ENCODE results near the gene SOX8. TPM values are rescaled to one million over a fixed set of nuclear protein-coding genes. Genes with fewer than 3 reads are reported as not detected.
"Not testable (repeated sequence)": the region's sequence is repeated elsewhere in the genome, so short reads cannot be mapped to it uniquely, and the experiment has no call there.

SOX8 gene
- total and polyA plus RNA-seq, 5 donors, result 0.97 to 2.1 (median 1.8) TPM

DNA sequence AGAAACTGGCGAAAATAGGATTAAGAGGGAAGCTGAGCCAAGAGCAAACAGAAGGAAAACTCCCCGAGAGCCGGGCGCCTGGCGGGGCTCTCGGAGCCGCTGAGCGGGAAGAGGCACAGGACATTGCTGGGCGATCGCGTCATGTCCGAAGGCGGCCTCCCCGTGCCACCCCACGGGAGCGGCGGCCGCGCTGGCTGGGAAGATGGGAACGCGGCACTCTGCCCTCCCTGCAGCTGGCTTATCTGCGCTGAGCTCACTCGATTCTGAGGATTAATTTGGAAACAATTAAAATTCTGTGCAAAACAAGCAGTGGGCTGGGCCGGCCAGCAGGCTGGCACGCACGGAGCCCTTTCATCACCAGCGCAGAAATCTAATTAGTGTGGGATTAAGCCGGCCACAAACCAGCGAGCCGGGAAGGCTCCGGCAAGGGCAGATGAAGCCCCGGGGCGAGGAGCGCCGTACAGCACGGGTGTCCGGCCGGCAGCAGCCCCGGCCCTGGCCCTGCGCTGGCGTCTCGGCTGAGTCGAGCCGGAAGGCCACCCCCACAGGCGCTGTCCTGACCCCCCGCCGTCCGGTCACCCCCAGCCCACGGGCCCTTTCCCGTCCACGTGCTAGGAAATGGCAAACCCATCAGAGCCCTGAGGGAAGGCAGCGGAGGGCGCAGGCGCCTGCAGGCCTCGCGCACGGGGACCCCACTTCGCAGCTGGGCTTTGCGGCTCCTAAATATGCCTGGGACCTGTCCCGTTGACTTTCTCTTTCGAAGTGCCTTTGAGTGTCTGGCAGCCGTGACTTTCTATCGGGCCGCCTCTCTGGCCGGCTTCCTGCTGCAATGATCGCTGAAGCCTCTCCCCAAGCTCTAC is 37.9 kb downstream of the SOX8 start:
- H3K4me3 ChIP-seq (ENCODE audit: low read length), result no peak overlapping the region
- no peaks in the 10 kb centered on the region for H3K27me3 ChIP-seq (ENCODE audit: control insufficient read depth, insufficient read depth)
- intact Hi-C loops (cut with DNase I), result no loop called here
- ATAC-seq, result peak; percentile 77 to 83
- peak overlapping the region; percentile 6 for H3K27ac ChIP-seq (ENCODE audit: low read length)
- WGBS, result 47% methylated on average over 66 of the region's 66 CpGs
- no peaks in the 10 kb centered on the region for H3K9me3 ChIP-seq (ENCODE audit: control insufficient read depth, low read length)
- DNase-seq, result peak; percentile 78 to 92 (median 90)
- H3K4me1 ChIP-seq (ENCODE audit: control insufficient read depth, insufficient read depth, low read length), result no peaks in the 10 kb centered on the region

DNA sequence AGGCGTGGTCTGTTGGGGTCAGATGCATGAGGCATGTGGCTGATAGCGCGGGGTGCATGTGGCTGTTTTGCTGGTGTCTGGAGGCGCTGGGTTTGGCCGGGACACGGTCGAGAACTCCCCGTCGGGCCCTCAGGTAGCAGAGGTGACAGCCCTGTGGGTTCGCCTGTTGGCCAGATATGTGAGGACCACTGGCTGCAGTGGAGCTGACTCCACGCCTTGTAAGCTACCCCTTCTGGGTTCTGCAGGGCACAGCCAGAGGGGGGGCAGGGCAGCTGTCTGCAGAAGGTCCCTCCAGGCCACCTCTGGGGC is 38.5 kb downstream of the SOX8 start:
- no peak for ATAC-seq
- WGBS, result 54% methylated on average over 11 of the region's 11 CpGs
- H3K27me3 ChIP-seq (ENCODE audit: control insufficient read depth, insufficient read depth), result no peaks in the 10 kb centered on the region
- no peaks in the 10 kb centered on the region for H3K9me3 ChIP-seq (ENCODE audit: control insufficient read depth, low read length)
- DNase-seq, result no peak
- H3K4me3 ChIP-seq (ENCODE audit: low read length), result no peak overlapping the region
- intact Hi-C loops (cut with DNase I), result no loop called here
- no peak overlapping the region for H3K27ac ChIP-seq (ENCODE audit: low read length)
- H3K4me1 ChIP-seq (ENCODE audit: control insufficient read depth, insufficient read depth, low read length), result no peaks in the 10 kb centered on the region

- H3K4me3 ChIP-seq (ENCODE audit: low read length), result no peak overlapping the region
- intact Hi-C loops (cut with DNase I), result no loop called here
- no peaks in the 10 kb centered on the region for H3K27me3 ChIP-seq (ENCODE audit: control insufficient read depth, insufficient read depth)
- DNase-seq (no peak), ATAC-seq (no peak)
- H3K27ac ChIP-seq (ENCODE audit: low read length), result no peak overlapping the region
- 86% methylated on average over 11 of the region's 11 CpGs for WGBS
- no peaks in the 10 kb centered on the region for H3K9me3 ChIP-seq (ENCODE audit: control insufficient read depth, low read length)
- H3K4me1 ChIP-seq (ENCODE audit: control insufficient read depth, insufficient read depth, low read length), result no peaks in the 10 kb centered on the region
Observed at GRCh38 chr16:1020591-1020990, 39.0 kb downstream of the SOX8 start.

- DNase-seq, result peak in 1 of 3 donors; percentile 53
- WGBS, result 78% methylated on average over 27 of the region's 27 CpGs
- Histone ChIP-seq H3K27me3 (ENCODE audit: control insufficient read depth, insufficient read depth) (no peaks in the 10 kb centered on the region), H3K4me1 (ENCODE audit: control insufficient read depth, insufficient read depth, low read length) (no peaks in the 10 kb centered on the region), H3K9me3 (ENCODE audit: control insufficient read depth, low read length) (no peaks in the 10 kb centered on the region), H3K27ac (ENCODE audit: low read length) (no peak overlapping the region), H3K4me3 (ENCODE audit: low read length) (no peak overlapping the region)
- ATAC-seq, result no peak
- intact Hi-C loops (cut with DNase I), result no loop called here
Observed at GRCh38 chr16:1021553-1022160, 40.1 kb downstream of the SOX8 start.

DNA sequence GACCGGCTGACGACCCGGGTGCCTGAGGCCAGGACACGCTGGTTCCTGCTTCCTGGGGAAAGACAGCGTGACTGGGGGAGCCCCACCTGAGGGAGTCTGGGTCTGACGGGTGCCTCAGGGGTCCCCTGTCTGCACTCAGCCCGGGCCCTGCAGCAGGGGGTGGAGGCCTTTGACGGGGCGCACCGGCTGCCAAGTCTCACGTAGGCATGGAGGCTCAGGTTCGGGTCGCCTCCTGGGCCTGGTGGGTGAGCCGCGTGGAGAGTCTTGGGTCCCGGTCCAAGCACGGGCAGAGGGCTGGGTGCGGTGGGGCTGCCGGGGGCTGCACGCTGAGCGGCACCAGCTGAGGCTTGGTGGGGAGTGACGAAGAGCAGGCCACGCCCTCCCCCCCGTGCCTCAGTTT is 40.9 kb downstream of the SOX8 start:
- ATAC-seq (no peak), DNase-seq (peak in 1 of 3 donors; percentile 40)
- 74% methylated on average over 24 of the region's 24 CpGs for WGBS
- Histone ChIP-seq H3K9me3 (ENCODE audit: control insufficient read depth, low read length) (no peaks in the 10 kb centered on the region), H3K4me1 (ENCODE audit: control insufficient read depth, insufficient read depth, low read length) (no peaks in the 10 kb centered on the region), H3K4me3 (ENCODE audit: low read length) (no peak overlapping the region), H3K27me3 (ENCODE audit: control insufficient read depth, insufficient read depth) (no peaks in the 10 kb centered on the region), H3K27ac (ENCODE audit: low read length) (no peak overlapping the region)
- intact Hi-C loops (cut with DNase I), result no loop called here

GRCh38 chr16:1024138-1024537 is 42.6 kb downstream of the SOX8 start:
- H3K4me1 ChIP-seq (ENCODE audit: control insufficient read depth, insufficient read depth, low read length), result no peaks in the 10 kb centered on the region
- no peak overlapping the region for H3K27ac ChIP-seq (ENCODE audit: low read length)
- intact Hi-C loops (cut with DNase I), result no loop called here
- peak in 1 of 3 donors; percentile 26 for DNase-seq
- no peak for ATAC-seq
- WGBS, result 73% methylated on average over 20 of the region's 20 CpGs
- no peaks in the 10 kb centered on the region for H3K9me3 ChIP-seq (ENCODE audit: control insufficient read depth, low read length)
- H3K4me3 ChIP-seq (ENCODE audit: low read length), result no peak overlapping the region
- no peaks in the 10 kb centered on the region for H3K27me3 ChIP-seq (ENCODE audit: control insufficient read depth, insufficient read depth)

GRCh38 chr16:1025183-1025809 is 43.7 kb downstream of the SOX8 start:
- H3K9me3 ChIP-seq (ENCODE audit: control insufficient read depth, low read length); H3K27me3 ChIP-seq (ENCODE audit: control insufficient read depth, insufficient read depth); ATAC-seq; H3K4me3 ChIP-seq (ENCODE audit: low read length); H3K27ac ChIP-seq (ENCODE audit: low read length); H3K4me1 ChIP-seq (ENCODE audit: control insufficient read depth, insufficient read depth, low read length); intact Hi-C loops (cut with DNase I): not testable (repeated sequence)
- WGBS, result 71% methylated on average over 24 of the region's 24 CpGs
- DNase-seq, result peak in 2 of 3 donors; percentile 70 to 83

DNA sequence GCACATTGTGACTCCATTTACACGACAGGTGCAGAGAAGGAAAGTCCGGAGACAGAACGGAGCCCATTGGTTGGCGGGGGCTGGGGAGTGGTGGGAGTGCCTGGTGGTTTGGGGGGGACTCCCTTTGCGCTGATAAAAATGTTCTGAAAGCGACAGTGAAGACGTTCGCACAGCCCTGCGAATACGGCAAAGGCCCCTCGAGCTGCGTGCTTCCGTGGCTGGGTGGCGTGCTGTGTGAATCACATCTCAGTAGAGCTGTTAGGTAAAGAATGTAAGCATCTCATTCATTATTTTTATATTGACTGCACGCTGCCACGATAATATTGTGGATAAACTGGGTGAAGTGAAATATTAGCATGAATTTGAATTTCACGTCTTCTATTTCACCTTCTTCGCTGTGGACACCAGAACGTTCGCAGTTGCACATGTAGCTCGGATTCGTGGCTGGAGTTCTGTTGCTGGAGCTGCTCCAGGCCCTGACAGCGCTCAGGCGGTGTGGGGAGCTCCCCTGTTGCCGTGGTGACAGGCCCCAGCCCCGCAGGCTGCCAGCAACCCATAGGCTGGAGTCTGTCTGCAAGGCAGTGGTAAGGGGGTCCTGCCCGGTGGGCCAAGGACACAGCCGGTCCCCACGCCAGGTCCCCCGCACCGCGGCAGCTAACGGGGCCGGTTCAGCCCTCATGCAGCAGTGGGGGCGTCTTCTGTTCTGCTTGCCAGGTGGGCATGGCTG is 44.6 kb downstream of the SOX8 start:
- ATAC-seq, result no peak
- 70% methylated on average over 35 of the region's 35 CpGs for WGBS
- no peaks in the 10 kb centered on the region for H3K27me3 ChIP-seq (ENCODE audit: control insufficient read depth, insufficient read depth)
- peak in 1 of 3 donors; percentile 58 for DNase-seq
- no peak overlapping the region for H3K4me3 ChIP-seq (ENCODE audit: low read length)
- no peaks in the 10 kb centered on the region for H3K9me3 ChIP-seq (ENCODE audit: control insufficient read depth, low read length)
- H3K4me1 ChIP-seq (ENCODE audit: control insufficient read depth, insufficient read depth, low read length), result no peaks in the 10 kb centered on the region
- intact Hi-C loops (cut with DNase I), result no loop called here
- no peak overlapping the region for H3K27ac ChIP-seq (ENCODE audit: low read length)

DNA sequence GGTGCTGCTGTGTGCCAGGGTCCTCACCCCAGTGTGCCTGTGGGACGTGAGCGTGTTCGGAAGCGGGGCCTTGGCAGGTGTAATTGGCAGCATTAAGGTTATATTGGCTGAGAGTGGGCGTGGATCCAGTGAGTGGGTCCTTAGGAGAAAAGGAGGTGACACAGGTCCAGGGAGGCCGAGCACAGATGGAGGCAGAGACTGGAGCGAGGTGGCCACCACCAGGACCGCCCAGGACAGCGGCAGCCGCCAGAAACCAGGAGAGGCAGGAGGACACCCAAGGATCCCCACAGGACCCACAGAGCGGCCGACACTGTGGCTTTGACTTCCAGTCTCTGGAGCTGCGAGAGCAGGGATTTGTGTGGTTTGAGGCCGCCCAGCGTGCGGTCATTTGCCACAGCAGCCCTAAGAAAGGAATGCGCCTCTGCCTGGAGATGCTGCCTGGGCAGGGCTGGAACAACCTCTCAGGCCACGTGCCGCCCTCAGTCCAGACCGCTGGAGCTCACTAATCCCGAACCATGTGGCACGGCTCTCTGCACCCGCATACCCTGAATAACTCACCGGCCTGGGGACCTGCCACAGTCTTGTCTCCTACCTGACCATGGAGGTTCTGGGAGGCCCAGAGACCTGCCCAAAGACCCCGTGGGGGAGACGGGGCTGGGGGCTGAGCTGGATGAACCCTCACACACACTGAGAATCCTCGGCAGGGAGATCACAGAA is 45.4 kb downstream of the SOX8 start:
- H3K27ac ChIP-seq (ENCODE audit: low read length), result no peak overlapping the region
- no peak overlapping the region for H3K4me3 ChIP-seq (ENCODE audit: low read length)
- intact Hi-C loops (cut with DNase I), result no loop called here
- DNase-seq, result peak in 1 of 3 donors; percentile 34
- H3K9me3 ChIP-seq (ENCODE audit: control insufficient read depth, low read length), result no peaks in the 10 kb centered on the region
- ATAC-seq, result no peak
- H3K4me1 ChIP-seq (ENCODE audit: control insufficient read depth, insufficient read depth, low read length), result no peaks in the 10 kb centered on the region
- WGBS, result 87% methylated on average over 27 of the region's 27 CpGs
- no peaks in the 10 kb centered on the region for H3K27me3 ChIP-seq (ENCODE audit: control insufficient read depth, insufficient read depth)

DNA sequence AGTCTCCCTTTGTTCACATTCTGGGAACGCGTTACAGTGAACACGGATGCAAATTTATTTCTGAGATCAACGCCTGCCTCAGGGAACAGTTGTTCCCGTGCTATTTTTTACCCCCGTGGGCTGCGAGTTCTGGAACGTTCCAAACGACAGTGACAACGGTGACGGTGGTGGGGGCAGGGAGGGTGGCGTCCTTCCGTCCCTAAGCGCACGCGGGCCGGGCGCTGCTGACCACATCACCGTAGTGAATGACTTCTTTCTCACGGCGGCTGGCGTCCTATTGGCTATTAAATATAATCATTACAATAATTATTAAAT is 45.9 kb downstream of the SOX8 start:
- DNase-seq (no peak), ATAC-seq (no peak)
- H3K27me3 ChIP-seq (ENCODE audit: control insufficient read depth, insufficient read depth), result no peaks in the 10 kb centered on the region
- intact Hi-C loops (cut with DNase I), result no loop called here
- no peaks in the 10 kb centered on the region for H3K4me1 ChIP-seq (ENCODE audit: control insufficient read depth, insufficient read depth, low read length)
- no peaks in the 10 kb centered on the region for H3K9me3 ChIP-seq (ENCODE audit: control insufficient read depth, low read length)
- no peak overlapping the region for H3K27ac ChIP-seq (ENCODE audit: low read length)
- WGBS, result 85% methylated on average over 22 of the region's 22 CpGs
- no peak overlapping the region for H3K4me3 ChIP-seq (ENCODE audit: low read length)

Measured in right cardiac atrium (tissue), 5 donors.